AG10803 (cell line): ENCODE results near the gene TMEM237.

Experiments used
- DNase-seq: peaks from one replicate; pipeline ENCODE4 v3.0.0; 2010; ENCODE audit warnings: low read depth
- H3K4me3 ChIP-seq: 2 replicates; pipeline ENCODE4 v1.5.1; 2011; ENCODE audit warnings: mild to moderate bottlenecking, low read length, control low read depth
- CTCF ChIP-seq: conservative IDR thresholded peaks from 2 replicates; pipeline ENCODE4 v1.5.1; 2011; ENCODE audit warnings: mild to moderate bottlenecking, low read length, control low read depth, inconsistent platforms

TMEM237 gene

GRCh38 chr2:201642579-201643215, 606 bp downstream of the TMEM237 start:
- peak overlapping the region; percentile 84 for H3K4me3 ChIP-seq
- no peak for TF ChIP-seq CTCF
- peak; percentile 78 for DNase-seq

DNA sequence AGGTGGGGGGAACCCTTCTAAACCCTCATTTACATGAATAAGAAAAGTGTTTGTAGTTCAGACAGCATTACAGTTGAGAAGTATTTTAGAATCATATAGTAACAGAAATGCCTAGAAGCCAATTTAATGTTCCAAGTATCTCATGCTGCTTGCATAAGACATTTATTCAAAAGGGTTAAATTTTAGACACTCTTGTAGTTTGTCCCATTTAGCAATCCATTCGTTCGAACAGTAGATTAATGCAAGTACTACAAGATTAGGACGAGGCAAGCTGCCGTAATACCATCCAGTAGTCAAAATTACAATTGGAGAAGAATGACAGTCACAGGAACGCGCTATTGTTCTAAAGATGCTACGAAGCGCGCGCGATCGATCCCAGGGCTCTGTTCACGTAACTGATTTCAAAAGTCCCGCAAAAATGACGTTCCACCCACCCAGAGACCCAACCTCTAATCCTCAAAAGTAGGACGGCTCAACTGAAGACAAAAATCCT, 1.2 kb downstream of the TMEM237 start:
- no peak for DNase-seq
- H3K4me3 ChIP-seq: peak overlapping the region; percentile 84
- no peak for TF ChIP-seq CTCF

- TF ChIP-seq CTCF: no peak
- no peak for DNase-seq
Measured at GRCh38 chr2:201639205-201639604, 4.1 kb downstream of the TMEM237 start.

DNA sequence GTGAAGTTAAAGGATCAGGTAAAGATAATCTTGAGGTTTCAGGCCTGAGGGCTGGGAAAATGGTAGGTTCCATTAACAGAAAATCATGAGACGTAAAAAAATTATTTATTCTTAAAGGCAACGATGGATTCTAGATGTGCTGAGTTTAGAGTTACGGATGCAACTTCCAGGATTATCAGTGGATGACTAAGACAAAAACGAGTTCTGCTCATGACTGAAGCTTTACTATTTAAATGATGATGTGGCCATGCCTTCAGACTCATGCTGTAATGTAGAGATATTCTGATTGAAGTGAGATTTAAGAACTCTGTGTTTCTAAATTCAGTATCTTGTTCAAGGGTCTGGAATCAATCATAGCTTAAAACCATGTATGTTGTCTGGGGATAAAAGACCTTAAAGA, 5.0 kb downstream of the TMEM237 start:
- no peak overlapping the region for H3K4me3 ChIP-seq
- no peak for DNase-seq
- no peak for TF ChIP-seq CTCF

More at GRCh38 chr2:201639205-201639604, 4.1 kb downstream of the TMEM237 start:
- H3K4me3 ChIP-seq: no peak overlapping the region

DNA sequence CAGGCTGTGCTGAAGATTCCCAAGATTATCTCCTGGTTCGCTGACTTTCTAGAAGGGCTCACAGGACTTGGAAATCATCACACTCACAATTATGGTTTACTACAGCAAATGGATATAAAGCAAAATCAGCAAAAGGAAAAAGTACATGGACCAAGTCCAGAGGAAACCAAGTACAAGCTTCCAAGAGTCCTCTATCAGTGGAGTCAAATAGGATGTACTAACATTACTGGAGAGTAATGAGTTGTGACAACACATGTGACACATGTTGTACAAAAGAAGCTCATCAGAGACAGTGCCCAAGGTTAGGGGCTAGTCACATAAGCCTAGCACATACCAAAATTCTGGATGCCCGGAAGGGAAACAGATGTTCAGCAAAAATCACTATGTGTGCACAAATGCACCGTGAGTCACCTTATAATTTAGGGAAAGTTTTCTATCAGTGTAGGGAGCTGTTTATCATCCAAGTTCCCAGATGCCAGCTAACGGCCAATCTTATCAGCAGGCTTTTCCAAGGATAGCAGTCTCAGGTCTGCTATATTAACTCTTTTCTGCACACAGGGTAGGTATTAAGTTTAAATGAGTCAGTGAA, 9.5 kb downstream of the TMEM237 start:
- no peak for TF ChIP-seq CTCF
- DNase-seq: no peak
- no peak overlapping the region for H3K4me3 ChIP-seq

GRCh38 chr2:201631041-201631440, 12.3 kb downstream of the TMEM237 start:
- no peak for DNase-seq
- TF ChIP-seq CTCF: no peak
- H3K4me3 ChIP-seq: no peak overlapping the region

- H3K4me3 ChIP-seq: no peak overlapping the region
- DNase-seq: no peak
- no peak for TF ChIP-seq CTCF
Measured at GRCh38 chr2:201630577-201630976, 12.7 kb downstream of the TMEM237 start.
